Measurements from ENCODE around the gene TKTL2. TPM values are rescaled to one million over a fixed set of nuclear protein-coding genes. Genes with fewer than 3 reads are reported as not detected.

The TKTL2 gene
- total and polyA plus RNA-seq, 2 experiments from 2014 or later = 0.07 TPM; not detected in 1

DNA sequence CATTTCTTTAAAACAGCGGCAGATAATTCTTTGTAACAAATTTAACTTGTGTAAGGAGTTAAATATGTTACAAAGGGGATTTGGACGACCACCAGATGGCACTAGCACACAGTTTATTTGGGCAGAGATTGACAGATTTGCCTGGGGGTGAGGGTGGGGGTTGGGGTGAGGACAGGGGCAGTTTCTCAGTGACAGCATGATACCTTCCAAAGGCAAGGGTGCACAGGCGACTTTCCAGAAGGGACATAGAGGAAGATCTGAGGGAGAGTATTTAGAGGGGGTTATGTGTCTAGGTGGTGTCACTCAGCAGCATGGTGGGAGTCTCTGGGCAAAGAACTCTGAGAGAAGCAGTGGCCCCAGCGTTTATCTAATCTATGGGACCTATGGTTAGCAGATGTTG, 11.4 kb upstream of the TKTL2 start:
- H3K9me3 Mint-ChIP-seq = no peaks in the 10 kb centered on the region

DNA sequence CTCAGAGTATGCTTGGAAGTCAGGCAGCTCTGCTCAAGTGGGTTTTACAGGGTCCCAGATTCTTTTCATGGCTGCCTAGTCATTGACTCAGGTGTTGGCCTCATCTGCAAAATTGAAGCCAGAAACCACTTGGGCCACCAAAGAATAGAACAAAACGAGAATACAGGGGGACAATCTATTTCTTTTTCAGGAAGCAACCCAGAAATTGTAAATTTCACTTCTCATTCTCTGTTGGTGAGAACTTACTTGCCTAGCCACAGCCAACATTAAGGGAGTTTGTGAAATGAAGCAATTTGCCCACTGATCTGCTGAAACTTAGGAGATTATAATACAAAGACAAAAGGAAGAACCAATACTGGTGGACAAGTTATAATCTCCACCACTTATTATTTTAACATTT, 8.6 kb upstream of the TKTL2 start:
- Histone ChIP-seq H3K36me3 (ENCODE audit: insufficient read depth) (no peaks in the 10 kb centered on the region), H4K20me1 (replicated peaks; ENCODE audit: insufficient read depth) (no peaks in the 10 kb centered on the region), H3K79me2 (replicated peaks; ENCODE audit: insufficient read depth) (no peaks in the 10 kb centered on the region), H3K9me2 (ENCODE audit: insufficient read depth) (no peaks in the 10 kb centered on the region), H3K27ac (ENCODE audit: low read depth) (no peak overlapping the region), H3F3A (replicated peaks; ENCODE audit: low read depth) (no peaks in the 10 kb centered on the region), H3K27me3 (ENCODE audit: insufficient read depth) (no peaks in the 10 kb centered on the region), H3K4me1 (ENCODE audit: insufficient read depth) (no peaks in the 10 kb centered on the region), H3K4me2 (no peak overlapping the region), H2AFZ (no peak overlapping the region), H3K4me3 (no peak overlapping the region)
- Mint-ChIP-seq H3K4me3 (no peak overlapping the region), H3K27me3 (ENCODE audit: insufficient read depth, low read depth, poor library complexity) (no peaks in the 10 kb centered on the region), H3K36me3 (ENCODE audit: low read depth) (no peaks in the 10 kb centered on the region), H3K4me1 (peaks cover 2% of the 10 kb centered on the region; the same call in 2 of the 3 replicates), H3K27ac (no peak overlapping the region), H3K9me3 (no peaks in the 10 kb centered on the region)
- DNase-seq (ENCODE audit: low spot score) (no peak), ATAC-seq (no peak)
- no peak for TF ChIP-seq POLR2AphosphoS5 (IDR thresholded peaks at IDR 0.05; ENCODE audit: low read depth)
- no peak for TF ChIP-seq ZNF331 (CRISPR knock-in tag; IDR thresholded peaks at IDR 0.05; ENCODE audit: low read depth)
- TF ChIP-seq, protein P1, sequence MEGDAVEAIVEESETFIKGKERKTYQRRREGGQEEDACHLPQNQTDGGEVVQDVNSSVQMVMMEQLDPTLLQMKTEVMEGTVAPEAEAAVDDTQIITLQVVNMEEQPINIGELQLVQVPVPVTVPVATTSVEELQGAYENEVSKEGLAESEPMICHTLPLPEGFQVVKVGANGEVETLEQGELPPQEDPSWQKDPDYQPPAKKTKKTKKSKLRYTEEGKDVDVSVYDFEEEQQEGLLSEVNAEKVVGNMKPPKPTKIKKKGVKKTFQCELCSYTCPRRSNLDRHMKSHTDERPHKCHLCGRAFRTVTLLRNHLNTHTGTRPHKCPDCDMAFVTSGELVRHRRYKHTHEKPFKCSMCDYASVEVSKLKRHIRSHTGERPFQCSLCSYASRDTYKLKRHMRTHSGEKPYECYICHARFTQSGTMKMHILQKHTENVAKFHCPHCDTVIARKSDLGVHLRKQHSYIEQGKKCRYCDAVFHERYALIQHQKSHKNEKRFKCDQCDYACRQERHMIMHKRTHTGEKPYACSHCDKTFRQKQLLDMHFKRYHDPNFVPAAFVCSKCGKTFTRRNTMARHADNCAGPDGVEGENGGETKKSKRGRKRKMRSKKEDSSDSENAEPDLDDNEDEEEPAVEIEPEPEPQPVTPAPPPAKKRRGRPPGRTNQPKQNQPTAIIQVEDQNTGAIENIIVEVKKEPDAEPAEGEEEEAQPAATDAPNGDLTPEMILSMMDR (conservative IDR thresholded peaks at IDR 0.05; ENCODE audit: low read depth in 2 of 2) = no peak
- TF ChIP-seq, protein P2, sequence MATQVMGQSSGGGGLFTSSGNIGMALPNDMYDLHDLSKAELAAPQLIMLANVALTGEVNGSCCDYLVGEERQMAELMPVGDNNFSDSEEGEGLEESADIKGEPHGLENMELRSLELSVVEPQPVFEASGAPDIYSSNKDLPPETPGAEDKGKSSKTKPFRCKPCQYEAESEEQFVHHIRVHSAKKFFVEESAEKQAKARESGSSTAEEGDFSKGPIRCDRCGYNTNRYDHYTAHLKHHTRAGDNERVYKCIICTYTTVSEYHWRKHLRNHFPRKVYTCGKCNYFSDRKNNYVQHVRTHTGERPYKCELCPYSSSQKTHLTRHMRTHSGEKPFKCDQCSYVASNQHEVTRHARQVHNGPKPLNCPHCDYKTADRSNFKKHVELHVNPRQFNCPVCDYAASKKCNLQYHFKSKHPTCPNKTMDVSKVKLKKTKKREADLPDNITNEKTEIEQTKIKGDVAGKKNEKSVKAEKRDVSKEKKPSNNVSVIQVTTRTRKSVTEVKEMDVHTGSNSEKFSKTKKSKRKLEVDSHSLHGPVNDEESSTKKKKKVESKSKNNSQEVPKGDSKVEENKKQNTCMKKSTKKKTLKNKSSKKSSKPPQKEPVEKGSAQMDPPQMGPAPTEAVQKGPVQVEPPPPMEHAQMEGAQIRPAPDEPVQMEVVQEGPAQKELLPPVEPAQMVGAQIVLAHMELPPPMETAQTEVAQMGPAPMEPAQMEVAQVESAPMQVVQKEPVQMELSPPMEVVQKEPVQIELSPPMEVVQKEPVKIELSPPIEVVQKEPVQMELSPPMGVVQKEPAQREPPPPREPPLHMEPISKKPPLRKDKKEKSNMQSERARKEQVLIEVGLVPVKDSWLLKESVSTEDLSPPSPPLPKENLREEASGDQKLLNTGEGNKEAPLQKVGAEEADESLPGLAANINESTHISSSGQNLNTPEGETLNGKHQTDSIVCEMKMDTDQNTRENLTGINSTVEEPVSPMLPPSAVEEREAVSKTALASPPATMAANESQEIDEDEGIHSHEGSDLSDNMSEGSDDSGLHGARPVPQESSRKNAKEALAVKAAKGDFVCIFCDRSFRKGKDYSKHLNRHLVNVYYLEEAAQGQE (IDR thresholded peaks at IDR 0.05; ENCODE audit: unreplicated experiment) = no peak
- no peak for TF ChIP-seq EZH2 (IDR thresholded peaks at IDR 0.05; ENCODE audit: low read depth, unreplicated experiment)
- TF ChIP-seq, protein P3, sequence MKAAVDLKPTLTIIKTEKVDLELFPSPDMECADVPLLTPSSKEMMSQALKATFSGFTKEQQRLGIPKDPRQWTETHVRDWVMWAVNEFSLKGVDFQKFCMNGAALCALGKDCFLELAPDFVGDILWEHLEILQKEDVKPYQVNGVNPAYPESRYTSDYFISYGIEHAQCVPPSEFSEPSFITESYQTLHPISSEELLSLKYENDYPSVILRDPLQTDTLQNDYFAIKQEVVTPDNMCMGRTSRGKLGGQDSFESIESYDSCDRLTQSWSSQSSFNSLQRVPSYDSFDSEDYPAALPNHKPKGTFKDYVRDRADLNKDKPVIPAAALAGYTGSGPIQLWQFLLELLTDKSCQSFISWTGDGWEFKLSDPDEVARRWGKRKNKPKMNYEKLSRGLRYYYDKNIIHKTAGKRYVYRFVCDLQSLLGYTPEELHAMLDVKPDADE (IDR thresholded peaks at IDR 0.05) = no peak
- TF ChIP-seq STAT1 (IDR thresholded peaks at IDR 0.05; ENCODE audit: unreplicated experiment) = no peak
- no peak for TF ChIP-seq NANOG (IDR thresholded peaks at IDR 0.05; ENCODE audit: borderline replicate concordance)
- no peak for TF ChIP-seq ZNF114 (CRISPR knock-in tag; IDR thresholded peaks at IDR 0.05)
- TF ChIP-seq EZH2phosphoT487 (IDR thresholded peaks at IDR 0.05; ENCODE audit: unreplicated experiment) = no peak
- TF ChIP-seq CREB1 (CRISPR knock-in tag; IDR thresholded peaks at IDR 0.05; ENCODE audit: low read depth) = no peak
- TF ChIP-seq JUNB (IDR thresholded peaks at IDR 0.05; ENCODE audit: unreplicated experiment) = no peak

More for the DNA sequence above, 11.4 kb upstream of the TKTL2 start:
- no peak overlapping the region for H3K27ac Mint-ChIP-seq
- Histone ChIP-seq H3K36me3 (ENCODE audit: insufficient read depth) (no peaks in the 10 kb centered on the region), H3K79me2 (replicated peaks; ENCODE audit: insufficient read depth) (no peaks in the 10 kb centered on the region), H2AFZ (no peak overlapping the region), H3K27me3 (ENCODE audit: insufficient read depth) (no peaks in the 10 kb centered on the region), H3K27ac (ENCODE audit: low read depth) (no peak overlapping the region), H3F3A (replicated peaks; ENCODE audit: low read depth) (no peaks in the 10 kb centered on the region), H3K9me2 (ENCODE audit: insufficient read depth) (no peaks in the 10 kb centered on the region), H3K4me1 (ENCODE audit: insufficient read depth) (no peaks in the 10 kb centered on the region), H3K4me2 (no peak overlapping the region), H4K20me1 (replicated peaks; ENCODE audit: insufficient read depth) (no peaks in the 10 kb centered on the region), H3K4me3 (no peak overlapping the region)
- no peaks in the 10 kb centered on the region for H3K36me3 Mint-ChIP-seq (ENCODE audit: low read depth)
- no peak overlapping the region for H3K4me3 Mint-ChIP-seq
- ATAC-seq = peak; percentile 88
- TF ChIP-seq, protein P1 (conservative IDR thresholded peaks at IDR 0.05; ENCODE audit: low read depth in 2 of 2) = peak; percentile 85
- no peak for TF ChIP-seq POLR2AphosphoS5 (IDR thresholded peaks at IDR 0.05; ENCODE audit: low read depth)
- no peak for TF ChIP-seq JUNB (IDR thresholded peaks at IDR 0.05; ENCODE audit: unreplicated experiment)
- peaks cover 2% of the 10 kb centered on the region; the same call in 2 of the 3 replicates for H3K4me1 Mint-ChIP-seq
- no peaks in the 10 kb centered on the region for H3K27me3 Mint-ChIP-seq (ENCODE audit: insufficient read depth, low read depth, poor library complexity)
- DNase-seq (ENCODE audit: low spot score) = peak; percentile 88
